DOHH2 (cell line): ENCODE results near the gene UGT1A3.

ENCODE experiments used
- H3F3A ChIP-seq: fragments of 200-600 bp; sonication (generic), shearing (Covaris generic); 2 replicates; pipeline ENCODE4 v1.6.0; 2016; ENCODE audit warnings: antibody characterized with exemption, mild to moderate bottlenecking; ENCODE audit not compliant: control insufficient read depth, insufficient read depth
- H3K27ac ChIP-seq: fragments of 200-600 bp; sonication (generic); 2 replicates; pipeline ENCODE4 v1.5.1; 2014; ENCODE audit warnings: low read depth, mild to moderate bottlenecking, low read length, moderate library complexity
- H3K27me3 ChIP-seq: fragments of 200-600 bp; sonication (generic); 2 replicates; pipeline ENCODE4 v1.6.1; 2014; ENCODE audit warnings: mild to moderate bottlenecking, low read length, mixed read lengths; ENCODE audit not compliant: control insufficient read depth
- H3K36me3 ChIP-seq: fragments of 200-600 bp; sonication (generic); 2 replicates; pipeline ENCODE4 v1.6.1; 2014; ENCODE audit warnings: mild to moderate bottlenecking, low read length, moderate library complexity, mixed read lengths; ENCODE audit not compliant: control insufficient read depth
- H3K4me1 ChIP-seq: fragments of 200-600 bp; sonication (generic); 2 replicates; pipeline ENCODE4 v1.6.1; 2014; ENCODE audit warnings: mild to moderate bottlenecking, low read length, mixed read lengths; ENCODE audit not compliant: control insufficient read depth
- H3K4me2 ChIP-seq: fragments of 200-600 bp; sonication (generic); 2 replicates; pipeline ENCODE4 v1.6.0; 2014; ENCODE audit warnings: mild to moderate bottlenecking, low read length, moderate library complexity
- H3K4me3 ChIP-seq: fragments of 200-600 bp; sonication (generic); 2 replicates; pipeline ENCODE4 v1.5.1; 2014; ENCODE audit warnings: mild to moderate bottlenecking, low read length, mixed read lengths
- H3K79me2 ChIP-seq: fragments of 200-600 bp; sonication (generic); 2 replicates; pipeline ENCODE4 v1.6.1; 2014; ENCODE audit warnings: mild to moderate bottlenecking, low read length, mixed read lengths; ENCODE audit not compliant: control insufficient read depth
- H3K9me2 ChIP-seq: fragments of 200-600 bp; sonication (generic); replicated peaks from 2 replicates; pipeline ENCODE4 v1.6.1; 2014; ENCODE audit warnings: mild to moderate bottlenecking, low read length, mixed read lengths; ENCODE audit not compliant: control insufficient read depth
- H3K9me3 ChIP-seq: fragments of 200-600 bp; sonication (generic); 2 replicates; pipeline ENCODE4 v1.6.1; 2014; ENCODE audit warnings: antibody characterized with exemption, low read length, mixed read lengths; ENCODE audit not compliant: control insufficient read depth, insufficient read depth
- H4K20me1 ChIP-seq: fragments of 200-600 bp; sonication (generic); 2 replicates; pipeline ENCODE4 v1.6.0; 2014; ENCODE audit warnings: low read depth, mild to moderate bottlenecking, antibody characterized with exemption, low read length, moderate library complexity; ENCODE audit not compliant: control insufficient read depth, insufficient read depth
- EZH2phosphoT487 ChIP-seq: fragments of 200-600 bp; sonication (generic); IDR thresholded peaks from 2 replicates; pipeline ENCODE4 v1.6.1; 2017; ENCODE audit warnings: borderline replicate concordance, mild to moderate bottlenecking, antibody characterized with exemption, low read length, moderate library complexity, mixed read lengths
- TF ChIP-seq, protein P1 (sequence below): fragments of 200-600 bp; sonication (generic); IDR thresholded peaks from one replicate; pipeline ENCODE4 v1.5.1; 2014; ENCODE audit warnings: antibody characterized with exemption, mild to moderate bottlenecking, low read depth, low read length; ENCODE audit not compliant: poor library complexity, severe bottlenecking

The UGT1A3 gene

DNA sequence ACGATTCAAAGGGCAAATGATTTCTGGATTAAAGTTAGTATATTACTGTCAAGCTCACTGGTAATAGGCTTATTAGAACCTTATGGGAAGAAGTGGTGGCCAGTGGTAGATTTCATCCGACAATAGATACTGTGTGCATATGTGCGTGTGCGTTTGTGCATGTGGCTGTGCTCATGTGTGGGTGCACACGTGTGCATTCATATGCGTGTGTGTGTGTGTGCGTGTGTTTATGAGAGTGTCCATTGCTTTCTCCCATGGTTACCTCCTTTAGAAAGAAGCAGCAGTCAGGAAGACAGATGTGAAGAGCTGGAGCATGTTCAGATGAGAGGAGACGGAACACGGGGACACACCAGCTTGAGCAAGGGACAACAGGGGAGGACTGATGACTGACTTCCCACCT is 40.4 kb downstream of the UGT1A3 start:
- Histone ChIP-seq H3K4me2 (no peak overlapping the region), H3K27me3 (0 out of 2 replicates have a peak, but pooled peaks cover 2% of the 10 kb centered on the region), H3K9me2 (no peaks in the 10 kb centered on the region), H3F3A (no peaks in the 10 kb centered on the region), H3K36me3 (no peaks in the 10 kb centered on the region), H4K20me1 (no peaks in the 10 kb centered on the region), H3K79me2 (no peaks in the 10 kb centered on the region), H3K4me1 (no peaks in the 10 kb centered on the region), H3K9me3 (no peaks in the 10 kb centered on the region), H3K4me3 (no peak overlapping the region), H3K27ac (no peak overlapping the region)
- TF ChIP-seq, protein P1, sequence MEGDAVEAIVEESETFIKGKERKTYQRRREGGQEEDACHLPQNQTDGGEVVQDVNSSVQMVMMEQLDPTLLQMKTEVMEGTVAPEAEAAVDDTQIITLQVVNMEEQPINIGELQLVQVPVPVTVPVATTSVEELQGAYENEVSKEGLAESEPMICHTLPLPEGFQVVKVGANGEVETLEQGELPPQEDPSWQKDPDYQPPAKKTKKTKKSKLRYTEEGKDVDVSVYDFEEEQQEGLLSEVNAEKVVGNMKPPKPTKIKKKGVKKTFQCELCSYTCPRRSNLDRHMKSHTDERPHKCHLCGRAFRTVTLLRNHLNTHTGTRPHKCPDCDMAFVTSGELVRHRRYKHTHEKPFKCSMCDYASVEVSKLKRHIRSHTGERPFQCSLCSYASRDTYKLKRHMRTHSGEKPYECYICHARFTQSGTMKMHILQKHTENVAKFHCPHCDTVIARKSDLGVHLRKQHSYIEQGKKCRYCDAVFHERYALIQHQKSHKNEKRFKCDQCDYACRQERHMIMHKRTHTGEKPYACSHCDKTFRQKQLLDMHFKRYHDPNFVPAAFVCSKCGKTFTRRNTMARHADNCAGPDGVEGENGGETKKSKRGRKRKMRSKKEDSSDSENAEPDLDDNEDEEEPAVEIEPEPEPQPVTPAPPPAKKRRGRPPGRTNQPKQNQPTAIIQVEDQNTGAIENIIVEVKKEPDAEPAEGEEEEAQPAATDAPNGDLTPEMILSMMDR: no peak
- TF ChIP-seq EZH2phosphoT487: no peak

DNA sequence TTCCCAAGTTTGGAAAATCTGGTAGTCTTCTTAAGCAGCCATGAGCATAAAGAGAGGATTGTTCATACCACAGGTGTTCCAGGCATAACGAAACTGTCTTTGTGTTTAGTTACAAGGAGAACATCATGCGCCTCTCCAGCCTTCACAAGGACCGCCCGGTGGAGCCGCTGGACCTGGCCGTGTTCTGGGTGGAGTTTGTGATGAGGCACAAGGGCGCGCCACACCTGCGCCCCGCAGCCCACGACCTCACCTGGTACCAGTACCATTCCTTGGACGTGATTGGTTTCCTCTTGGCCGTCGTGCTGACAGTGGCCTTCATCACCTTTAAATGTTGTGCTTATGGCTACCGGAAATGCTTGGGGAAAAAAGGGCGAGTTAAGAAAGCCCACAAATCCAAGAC is 43.3 kb downstream of the UGT1A3 start:
- no peaks in the 10 kb centered on the region for H3K4me1 ChIP-seq
- peaks cover 2% of the 10 kb centered on the region; the same call in 1 of the 2 replicates for H3K9me3 ChIP-seq
- no peaks in the 10 kb centered on the region for H3K9me2 ChIP-seq
- H3K4me3 ChIP-seq: no peak overlapping the region
- H3K27me3 ChIP-seq: no peaks in the 10 kb centered on the region
- H3K79me2 ChIP-seq: no peaks in the 10 kb centered on the region
- no peaks in the 10 kb centered on the region for H3F3A ChIP-seq
- no peak overlapping the region for H3K4me2 ChIP-seq
- no peaks in the 10 kb centered on the region for H3K36me3 ChIP-seq
- TF ChIP-seq, protein P1: no peak
- no peak for TF ChIP-seq EZH2phosphoT487
- H3K27ac ChIP-seq: no peak overlapping the region
- no peaks in the 10 kb centered on the region for H4K20me1 ChIP-seq

DNA sequence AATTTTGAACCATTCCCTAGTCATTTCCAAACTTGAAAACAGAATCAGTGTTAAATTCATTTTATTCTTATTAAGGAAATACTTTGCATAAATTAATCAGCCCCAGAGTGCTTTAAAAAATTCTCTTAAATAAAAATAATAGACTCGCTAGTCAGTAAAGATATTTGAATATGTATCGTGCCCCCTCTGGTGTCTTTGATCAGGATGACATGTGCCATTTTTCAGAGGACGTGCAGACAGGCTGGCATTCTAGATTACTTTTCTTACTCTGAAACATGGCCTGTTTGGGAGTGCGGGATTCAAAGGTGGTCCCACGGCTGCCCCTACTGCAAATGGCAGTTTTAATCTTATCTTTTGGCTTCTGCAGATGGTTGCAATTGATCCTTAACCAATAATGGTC is 43.7 kb downstream of the UGT1A3 start:
- H3F3A ChIP-seq: no peaks in the 10 kb centered on the region
- H3K27me3 ChIP-seq: no peaks in the 10 kb centered on the region
- peaks cover 2% of the 10 kb centered on the region; the same call in 1 of the 2 replicates for H3K9me3 ChIP-seq
- no peaks in the 10 kb centered on the region for H3K36me3 ChIP-seq
- TF ChIP-seq EZH2phosphoT487: no peak
- TF ChIP-seq, protein P1: no peak
- no peak overlapping the region for H3K4me3 ChIP-seq
- H4K20me1 ChIP-seq: no peaks in the 10 kb centered on the region
- no peaks in the 10 kb centered on the region for H3K4me1 ChIP-seq
- H3K79me2 ChIP-seq: no peaks in the 10 kb centered on the region
- no peak overlapping the region for H3K27ac ChIP-seq
- H3K9me2 ChIP-seq: no peaks in the 10 kb centered on the region
- H3K4me2 ChIP-seq: no peak overlapping the region

DNA sequence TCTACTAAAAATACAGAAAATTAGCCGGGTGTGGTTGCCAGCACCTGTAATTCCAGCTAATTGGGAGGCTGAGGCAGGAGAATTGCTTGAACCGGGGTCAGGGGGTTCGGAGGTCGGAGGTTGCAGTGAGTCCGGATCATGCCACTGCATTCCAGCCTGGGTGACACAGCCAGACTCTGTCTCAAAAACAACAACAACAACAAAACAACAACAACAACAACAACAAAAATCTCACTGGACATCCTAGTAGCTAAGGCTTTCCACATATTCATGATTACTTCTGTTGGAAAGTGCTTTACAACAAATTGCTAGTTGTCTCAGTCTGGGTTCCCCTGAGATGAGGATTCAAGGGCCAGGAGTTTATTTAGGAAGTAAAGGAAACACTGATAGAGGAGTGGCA is 45.0 kb downstream of the UGT1A3 start:
- H3K9me2 ChIP-seq: no peaks in the 10 kb centered on the region
- TF ChIP-seq, protein P1: no peak
- no peak for TF ChIP-seq EZH2phosphoT487
- H3K4me3 ChIP-seq: no peak overlapping the region
- no peaks in the 10 kb centered on the region for H3F3A ChIP-seq
- H3K4me1 ChIP-seq: no peaks in the 10 kb centered on the region
- no peak overlapping the region for H3K27ac ChIP-seq
- H3K79me2 ChIP-seq: no peaks in the 10 kb centered on the region
- H3K27me3 ChIP-seq: no peaks in the 10 kb centered on the region
- H3K36me3 ChIP-seq: no peaks in the 10 kb centered on the region
- peaks cover 2% of the 10 kb centered on the region; the same call in 1 of the 2 replicates for H3K9me3 ChIP-seq
- no peaks in the 10 kb centered on the region for H4K20me1 ChIP-seq
- no peak overlapping the region for H3K4me2 ChIP-seq
